GM12878 (cell line): ENCODE data around the gene GPC6. TPM values are rescaled to one million over a fixed set of nuclear protein-coding genes. Genes with fewer than 3 reads are reported as not detected.

Source experiments
- ATAC-seq: fragments of 200-7000 bp; cut with Tn5 transposase; 3 replicates; pipeline ENCODE4 v1.9.1; 2020; ENCODE audit warnings: mild to moderate bottlenecking, moderate library complexity
- BruUV-seq: library from RNA; stranded (reverse); fragments of 400-500 nt; replicated peaks from 2 replicates; lab custom pipeline; 2021; lab: Mats Ljungman, UMichigan
- CTCF ChIA-PET: fragments of 300-600 bp; sonication (Branson Sonifier 250); formaldehyde crosslinking; extraction: SDS; loops from one replicate; lab custom pipeline; 2021; ENCODE audit warnings: inconsistent platforms; lab: Yijun Ruan, JAX
- POLR2A ChIA-PET: fragments of 350-600 bp; formaldehyde crosslinking; extraction: SDS; loops from one replicate; lab custom pipeline; 2021; ENCODE audit warnings: inconsistent platforms; lab: Charles Lee
- RAD21 ChIA-PET: fragments of 300-600 bp; sonication (Branson Sonifier 250); formaldehyde crosslinking; loops from one replicate; lab custom pipeline; 2023; ENCODE audit warnings: antibody characterized with exemption; ENCODE audit not compliant: unreplicated experiment; lab: Charles Lee
- SMC1A ChIA-PET: fragments of 300-600 bp; sonication (Branson Sonifier 250); formaldehyde crosslinking; loops from one replicate; lab custom pipeline; 2023; ENCODE audit not compliant: unreplicated experiment, uncharacterized antibody; lab: Charles Lee
- DNase-seq: peaks from one replicate; pipeline ENCODE4 v3.0.0-alpha.2; 2011; ENCODE audit warnings: low read depth, low spot score
- FAIRE-seq: peaks from 3 replicates; lab custom pipeline; 2011; peaks lifted over from hg19 to GRCh38; lab: Jason Lieb, UNC
- H2AFZ ChIP-seq: 2 replicates; pipeline ENCODE4 v1.6.0; 2011; ENCODE audit warnings: low read depth, low read length, control low read depth; ENCODE audit not compliant: control insufficient read depth
- H3K27ac ChIP-seq: 2 replicates; pipeline ENCODE4 v1.5.1; 2011; ENCODE audit warnings: control low read depth; ENCODE audit not compliant: control insufficient read depth, insufficient read depth
- H3K27me3 ChIP-seq, 2 experiments: replicated peaks in 1 of 2; 2 replicates each; pipeline versions ENCODE4 v1.6.0 to v1.6.1; 2011; ENCODE audit warnings: low read length in 1 of 2; ENCODE audit not compliant: control insufficient read depth in 2 of 2, insufficient read depth in 2 of 2
- H3K36me3 ChIP-seq, 2 experiments: 2 replicates each; pipeline ENCODE4 v1.5.1; 2011; ENCODE audit warnings: low read length in 1 of 2; ENCODE audit not compliant: control insufficient read depth in 2 of 2, insufficient read depth in 2 of 2
- H3K4me1 ChIP-seq: 2 replicates; pipeline ENCODE4 v1.6.1; 2011; ENCODE audit warnings: mild to moderate bottlenecking, low read length, moderate library complexity, mixed read lengths; ENCODE audit not compliant: control insufficient read depth, insufficient read depth
- H3K4me2 ChIP-seq: 2 replicates; pipeline ENCODE4 v1.6.0; 2011; ENCODE audit warnings: control low read depth; ENCODE audit not compliant: control insufficient read depth, insufficient read depth
- H3K4me3 ChIP-seq: fragments of 200-600 bp; sonication (generic); 2 replicates; pipeline ENCODE4 v1.5.1; 2016
- H3K79me2 ChIP-seq: 2 replicates; pipeline ENCODE4 v1.6.0; 2011; ENCODE audit warnings: low read length; ENCODE audit not compliant: control insufficient read depth, insufficient read depth
- H3K9ac ChIP-seq: 2 replicates; pipeline ENCODE4 v1.8.0; 2011; ENCODE audit warnings: low read length, control low read depth, mixed read lengths; ENCODE audit not compliant: control insufficient read depth, insufficient read depth
- H3K9me3 ChIP-seq: replicated peaks from 3 replicates; pipeline ENCODE4 v1.5.1; 2011; ENCODE audit warnings: mild to moderate bottlenecking, low read length; ENCODE audit not compliant: control insufficient read depth, insufficient read depth
- H4K20me1 ChIP-seq: 2 replicates; pipeline ENCODE4 v1.6.0; 2011; ENCODE audit not compliant: control insufficient read depth, insufficient read depth
- MTA3 ChIP-seq: IDR thresholded peaks from 2 replicates; pipeline ENCODE4 v1.6.1; 2012; ENCODE audit warnings: low read length, inconsistent platforms, borderline replicate concordance
- RBBP5 ChIP-seq: fragments of 200-600 bp; sonication (generic); conservative IDR thresholded peaks from 2 replicates; pipeline ENCODE4 v1.6.1; 2016
- ZNF217 ChIP-seq: fragments of 450-650 bp; IDR thresholded peaks from 2 replicates; pipeline ENCODE4 v1.6.1; 2017; ENCODE audit warnings: antibody characterized with exemption, mild to moderate bottlenecking
- ZZZ3 ChIP-seq: IDR thresholded peaks from 2 replicates; pipeline ENCODE4 v1.6.1; 2011; ENCODE audit warnings: low read depth; ENCODE audit not compliant: control insufficient read depth, insufficient read length
- WGBS: methylation state at CpG from one replicate; pipeline ENCODE4 v1.1.6; 2016; ENCODE audit warnings: low lambda C conversion rate; ENCODE audit not compliant: insufficient replicate concordance, insufficient coverage; ENCODE audit errors: missing lambda C conversion rate; 5-methylcytosine and 5-hydroxymethylcytosine counted together
- in situ Hi-C: fragments of 300-500 bp; cut with MboI; formaldehyde crosslinking; loops from 9 replicates; pipeline ENCODE4 v1.14.3; 2018; ENCODE audit warnings: mixed read lengths
- intact Hi-C: fragments of 100-400 bp; cut with micrococcal nuclease; formaldehyde crosslinking; loops from one replicate; pipeline ENCODE4 v1.14.2; 2022; ENCODE audit not compliant: unreplicated experiment
- polyA plus RNA-seq, 11 experiments: library from polyadenylated mRNA; depleted of rRNA in 4 of 11; unstranded in 6 of 11; stranded (reverse) in 5 of 11; fragments of >200 nt; fragmentation: Nextera tagmentation in 4 of 11; fragmentation: Illumina TruSeq in 1 of 11; extraction: Ambion mirVana in 4 of 11; extraction: Trizol in 1 of 11; gene quantifications; 1 replicate in 1 of 11; 2 replicates in 10 of 11; pipeline versions ENCODE4 v1.2.1 to v1.2.3, GENCODE V29; 2011 to 2016; ENCODE audit warnings: inconsistent platforms in 2 of 11, missing spikeins in 2 of 11, low read depth in 1 of 11
- total RNA-seq, 4 experiments: library from RNA; depleted of rRNA in 3 of 4; stranded (reverse); fragments of >200 nt in 3 of 4; fragmentation: Illumina TruSeq in 1 of 4; extraction: Trizol in 1 of 4; gene quantifications; 2 replicates each; pipeline versions ENCODE4 v1.2.1 to v1.2.3, GENCODE V29; 2013 to 2021
- TF ChIP-seq, protein P1 (sequence below): IDR thresholded peaks from 2 replicates; pipeline ENCODE4 v1.6.1; 2011; ENCODE audit warnings: borderline replicate concordance, low read depth, mild to moderate bottlenecking, moderate library complexity, low read length; ENCODE audit not compliant: insufficient read depth, poor library complexity, severe bottlenecking
- TF ChIP-seq, protein P2 (sequence below), 3 experiments: IDR thresholded peaks in 2 of 3; conservative IDR thresholded peaks in 1 of 3; 2 replicates each; pipeline ENCODE4 v1.5.1; 2011; ENCODE audit warnings: low read depth in 3 of 3, low read length in 3 of 3, mild to moderate bottlenecking in 3 of 3, control low read depth in 2 of 3, moderate library complexity in 2 of 3, inconsistent platforms in 1 of 3, mixed read lengths in 1 of 3; ENCODE audit not compliant: control insufficient read depth in 2 of 3, insufficient read depth in 1 of 3; ENCODE audit errors: extremely low read depth in 1 of 3

Gene GPC6
- total and polyA plus RNA-seq, 10 of the 15 experiments (the other 5 are each of a cell fraction or from before 2014, with no cell fraction given): 0.03 to 0.04 (median 0.03) TPM; not detected in 7

DNA sequence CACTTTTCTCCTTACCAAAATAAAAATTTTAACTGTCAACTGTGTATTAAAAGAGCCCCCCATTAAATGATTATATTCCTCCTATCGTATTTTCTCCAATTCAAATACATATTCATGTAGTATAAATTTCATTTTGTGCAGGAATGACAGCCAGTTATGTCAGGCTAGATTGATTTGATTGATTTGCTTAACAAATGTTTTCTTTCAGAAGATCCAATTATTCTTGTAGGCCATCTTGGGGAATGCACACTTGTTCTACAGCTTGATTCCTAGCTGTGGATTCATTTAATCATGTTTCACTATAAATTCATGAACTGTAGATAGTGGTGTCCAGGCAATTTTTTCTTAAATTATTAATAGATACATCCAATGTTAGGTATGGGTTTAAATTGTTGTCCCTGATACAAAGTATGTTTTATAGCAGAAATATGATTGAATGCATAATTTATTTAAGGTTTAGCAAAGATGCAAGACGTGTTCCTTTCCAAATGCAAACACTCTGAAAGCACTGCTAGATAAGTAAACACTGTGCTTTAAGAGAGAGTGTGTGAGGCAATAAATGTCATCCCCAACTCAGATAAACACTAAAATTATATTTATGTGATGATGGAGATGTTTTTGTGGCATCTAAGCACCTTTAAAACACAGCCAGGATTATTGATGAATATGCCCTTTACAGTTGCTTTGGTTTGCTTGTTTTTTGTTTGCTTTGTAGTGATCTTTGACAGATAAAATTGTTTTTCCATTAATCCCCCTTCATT is 721.7 kb downstream of the GPC6 start:
- CTCF ChIA-PET: no interaction called here
- RAD21 ChIA-PET: no interaction called here
- intact Hi-C loops: no loop called here
- no peak for FAIRE-seq
- SMC1A ChIA-PET: no interaction called here
- no peak for TF ChIP-seq ZNF217
- no peak for TF ChIP-seq MTA3
- TF ChIP-seq, protein P1, sequence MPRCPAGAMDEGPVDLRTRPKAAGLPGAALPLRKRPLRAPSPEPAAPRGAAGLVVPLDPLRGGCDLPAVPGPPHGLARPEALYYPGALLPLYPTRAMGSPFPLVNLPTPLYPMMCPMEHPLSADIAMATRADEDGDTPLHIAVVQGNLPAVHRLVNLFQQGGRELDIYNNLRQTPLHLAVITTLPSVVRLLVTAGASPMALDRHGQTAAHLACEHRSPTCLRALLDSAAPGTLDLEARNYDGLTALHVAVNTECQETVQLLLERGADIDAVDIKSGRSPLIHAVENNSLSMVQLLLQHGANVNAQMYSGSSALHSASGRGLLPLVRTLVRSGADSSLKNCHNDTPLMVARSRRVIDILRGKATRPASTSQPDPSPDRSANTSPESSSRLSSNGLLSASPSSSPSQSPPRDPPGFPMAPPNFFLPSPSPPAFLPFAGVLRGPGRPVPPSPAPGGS: no peak
- TF ChIP-seq RBBP5: no peak
- TF ChIP-seq, all 136 proteins: peak for 0
- Histone ChIP-seq H2AFZ (no peak overlapping the region), H3K4me1 (no peaks in the 10 kb centered on the region), H3K4me2 (no peak overlapping the region), H3K4me3 (no peak overlapping the region), H3K27me3 (no peaks in the 10 kb centered on the region), H3K9me3 (no peaks in the 10 kb centered on the region), H3K9ac (no peak overlapping the region), H3K36me3 (no peaks in the 10 kb centered on the region), H3K79me2 (no peaks in the 10 kb centered on the region), H4K20me1 (no peaks in the 10 kb centered on the region), H3K27ac (no peak overlapping the region)
- POLR2A ChIA-PET: no interaction called here
- no TSS peak for BruUV-seq
- ATAC-seq (no peak), DNase-seq (no peak)
- in situ Hi-C loops: no loop called here
- 2% methylated on average over 2 of the region's 2 CpGs for whole genome bisulfite sequencing

DNA sequence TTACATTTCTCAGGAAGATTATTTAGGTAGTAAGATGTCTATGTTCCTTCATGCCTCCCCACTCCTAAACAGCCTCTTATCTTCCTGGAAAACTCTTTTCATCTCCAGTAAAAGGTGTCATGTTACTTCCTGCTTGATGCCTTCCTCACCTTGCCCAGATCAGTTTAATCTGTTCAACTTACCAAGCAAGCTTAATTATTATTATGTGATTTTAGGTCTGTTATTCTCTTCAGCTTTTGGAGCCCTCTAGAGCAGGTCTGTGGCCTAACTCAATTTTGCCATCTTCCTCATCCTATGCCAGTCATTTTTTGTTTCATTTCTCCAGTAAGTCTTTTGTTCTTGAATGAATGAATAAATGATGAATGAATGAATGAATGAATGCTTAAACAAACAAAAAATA is 724.5 kb downstream of the GPC6 start:
- Histone ChIP-seq H2AFZ (no peak overlapping the region), H3K27ac (no peak overlapping the region), H3K4me1 (no peaks in the 10 kb centered on the region), H3K9ac (no peak overlapping the region), H4K20me1 (no peaks in the 10 kb centered on the region), H3K79me2 (no peaks in the 10 kb centered on the region), H3K4me3 (no peak overlapping the region), H3K36me3 (no peaks in the 10 kb centered on the region), H3K4me2 (no peak overlapping the region), H3K27me3 (no peaks in the 10 kb centered on the region), H3K9me3 (no peaks in the 10 kb centered on the region)
- TF ChIP-seq, protein P2, sequence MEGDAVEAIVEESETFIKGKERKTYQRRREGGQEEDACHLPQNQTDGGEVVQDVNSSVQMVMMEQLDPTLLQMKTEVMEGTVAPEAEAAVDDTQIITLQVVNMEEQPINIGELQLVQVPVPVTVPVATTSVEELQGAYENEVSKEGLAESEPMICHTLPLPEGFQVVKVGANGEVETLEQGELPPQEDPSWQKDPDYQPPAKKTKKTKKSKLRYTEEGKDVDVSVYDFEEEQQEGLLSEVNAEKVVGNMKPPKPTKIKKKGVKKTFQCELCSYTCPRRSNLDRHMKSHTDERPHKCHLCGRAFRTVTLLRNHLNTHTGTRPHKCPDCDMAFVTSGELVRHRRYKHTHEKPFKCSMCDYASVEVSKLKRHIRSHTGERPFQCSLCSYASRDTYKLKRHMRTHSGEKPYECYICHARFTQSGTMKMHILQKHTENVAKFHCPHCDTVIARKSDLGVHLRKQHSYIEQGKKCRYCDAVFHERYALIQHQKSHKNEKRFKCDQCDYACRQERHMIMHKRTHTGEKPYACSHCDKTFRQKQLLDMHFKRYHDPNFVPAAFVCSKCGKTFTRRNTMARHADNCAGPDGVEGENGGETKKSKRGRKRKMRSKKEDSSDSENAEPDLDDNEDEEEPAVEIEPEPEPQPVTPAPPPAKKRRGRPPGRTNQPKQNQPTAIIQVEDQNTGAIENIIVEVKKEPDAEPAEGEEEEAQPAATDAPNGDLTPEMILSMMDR (IDR thresholded peaks at IDR 0.05 in 2 of 3, conservative IDR thresholded peaks at IDR 0.05 in 1 of 3; ENCODE audit: control insufficient read depth in 2 of 3, extremely low read depth in 1 of 3, insufficient read depth in 1 of 3, low read depth in 3 of 3, low read length in 3 of 3): 0 out of 6 replicates have a peak, but pooled peaks of 1 of the 3 experiments have one; percentile 5
- no peak for TF ChIP-seq ZZZ3
- RAD21 ChIA-PET: no interaction called here
- BruUV-seq: no TSS peak
- no peak for DNase-seq
- SMC1A ChIA-PET: no interaction called here
- intact Hi-C loops: no loop called here
- POLR2A ChIA-PET: no interaction called here
- in situ Hi-C loops: no loop called here
- CTCF ChIA-PET: no interaction called here
- ATAC-seq: no peak
- FAIRE-seq: no peak
